Activated naive CD4-positive, alpha-beta T cell treated with anti-CD3 and anti-CD28 coated beads, Interleukin-2, amount 50 U/mL, for 24 hours (primary cell): ENCODE data around the gene OR52E5.

Experiments used
- H3K27ac Mint-ChIP-seq: one replicate; pipeline ENCODE4 v1.8.0; 2021; ENCODE audit warnings: mild to moderate bottlenecking, mixed read lengths
- H3K27me3 Mint-ChIP-seq: one replicate; pipeline ENCODE4 v1.8.0; 2021; ENCODE audit warnings: mixed read lengths
- H3K36me3 Mint-ChIP-seq: one replicate; pipeline ENCODE4 v1.8.0; 2021; ENCODE audit warnings: mixed read lengths
- H3K4me1 Mint-ChIP-seq: one replicate; pipeline ENCODE4 v1.8.0; 2021; ENCODE audit warnings: mixed read lengths
- H3K4me3 Mint-ChIP-seq: one replicate; pipeline ENCODE4 v1.8.0; 2021; ENCODE audit warnings: mild to moderate bottlenecking, mixed read lengths
- H3K9me3 Mint-ChIP-seq: one replicate; pipeline ENCODE4 v1.8.0; 2021; ENCODE audit warnings: mixed read lengths

Gene OR52E5

GRCh38 chr11:5928271-5928670 is 35.3 kb downstream of the OR52E5 start:
- Mint-ChIP-seq H3K4me1 (no peaks in the 10 kb centered on the region), H3K9me3 (peaks cover 9% of the 10 kb centered on the region), H3K36me3 (peaks cover 1% of the 10 kb centered on the region), H3K27ac (no peak overlapping the region), H3K27me3 (peaks cover 2% of the 10 kb centered on the region), H3K4me3 (no peak overlapping the region)

GRCh38 chr11:5928811-5929210 is 35.8 kb downstream of the OR52E5 start:
- Mint-ChIP-seq H3K4me1 (no peaks in the 10 kb centered on the region), H3K4me3 (no peak overlapping the region), H3K9me3 (peaks cover 9% of the 10 kb centered on the region), H3K36me3 (peaks cover 1% of the 10 kb centered on the region), H3K27me3 (peaks cover 2% of the 10 kb centered on the region), H3K27ac (no peak overlapping the region)

- H3K4me1 Mint-ChIP-seq = no peaks in the 10 kb centered on the region
- peaks cover 2% of the 10 kb centered on the region for H3K27me3 Mint-ChIP-seq
- peaks cover 3% of the 10 kb centered on the region for H3K9me3 Mint-ChIP-seq
- H3K36me3 Mint-ChIP-seq = peaks cover 1% of the 10 kb centered on the region
- no peak overlapping the region for H3K4me3 Mint-ChIP-seq
- H3K27ac Mint-ChIP-seq = no peak overlapping the region
These were observed 36.8 kb downstream of the OR52E5 start for GRCh38 chr11:5929571-5930368.

- peaks cover 1% of the 10 kb centered on the region for H3K36me3 Mint-ChIP-seq
- H3K9me3 Mint-ChIP-seq = no peaks in the 10 kb centered on the region
- H3K27ac Mint-ChIP-seq = no peak overlapping the region
- no peak overlapping the region for H3K4me3 Mint-ChIP-seq
- no peaks in the 10 kb centered on the region for H3K4me1 Mint-ChIP-seq
- peaks cover 2% of the 10 kb centered on the region for H3K27me3 Mint-ChIP-seq
These were observed 37.6 kb downstream of the OR52E5 start for GRCh38 chr11:5930614-5931013.

GRCh38 chr11:5931061-5931460 is 38.1 kb downstream of the OR52E5 start:
- no peaks in the 10 kb centered on the region for H3K4me1 Mint-ChIP-seq
- no peak overlapping the region for H3K27ac Mint-ChIP-seq
- H3K4me3 Mint-ChIP-seq = no peak overlapping the region
- no peaks in the 10 kb centered on the region for H3K9me3 Mint-ChIP-seq
- H3K27me3 Mint-ChIP-seq = peaks cover 2% of the 10 kb centered on the region
- peaks cover 1% of the 10 kb centered on the region for H3K36me3 Mint-ChIP-seq

GRCh38 chr11:5932671-5933070 is 39.7 kb downstream of the OR52E5 start:
- H3K27ac Mint-ChIP-seq = no peak overlapping the region

GRCh38 chr11:5933116-5933515 is 40.1 kb downstream of the OR52E5 start:
- Mint-ChIP-seq H3K36me3 (peaks cover 1% of the 10 kb centered on the region), H3K4me3 (no peak overlapping the region), H3K4me1 (no peaks in the 10 kb centered on the region), H3K27me3 (peaks cover 2% of the 10 kb centered on the region), H3K27ac (no peak overlapping the region), H3K9me3 (no peaks in the 10 kb centered on the region)

More at GRCh38 chr11:5932671-5933070, 39.7 kb downstream of the OR52E5 start:
- peaks cover 1% of the 10 kb centered on the region for H3K36me3 Mint-ChIP-seq
- no peak overlapping the region for H3K4me3 Mint-ChIP-seq
- H3K4me1 Mint-ChIP-seq = no peaks in the 10 kb centered on the region
- no peaks in the 10 kb centered on the region for H3K9me3 Mint-ChIP-seq
- H3K27me3 Mint-ChIP-seq = peaks cover 2% of the 10 kb centered on the region

GRCh38 chr11:5937868-5938602 is 45.0 kb downstream of the OR52E5 start:
- H3K36me3 Mint-ChIP-seq = no peaks in the 10 kb centered on the region
- H3K27me3 Mint-ChIP-seq = peaks cover 3% of the 10 kb centered on the region
- no peak overlapping the region for H3K4me3 Mint-ChIP-seq
- no peak overlapping the region for H3K27ac Mint-ChIP-seq
- no peaks in the 10 kb centered on the region for H3K4me1 Mint-ChIP-seq
- H3K9me3 Mint-ChIP-seq = no peaks in the 10 kb centered on the region

- Mint-ChIP-seq H3K36me3 (no peaks in the 10 kb centered on the region), H3K27me3 (peaks cover 4% of the 10 kb centered on the region), H3K4me3 (no peak overlapping the region), H3K27ac (no peak overlapping the region), H3K9me3 (no peaks in the 10 kb centered on the region), H3K4me1 (no peaks in the 10 kb centered on the region)
These were observed 45.6 kb downstream of the OR52E5 start for GRCh38 chr11:5938603-5938965.

- no peak overlapping the region for H3K27ac Mint-ChIP-seq
- H3K27me3 Mint-ChIP-seq = peaks cover 6% of the 10 kb centered on the region
- H3K4me3 Mint-ChIP-seq = no peak overlapping the region
- H3K9me3 Mint-ChIP-seq = no peaks in the 10 kb centered on the region
- no peaks in the 10 kb centered on the region for H3K36me3 Mint-ChIP-seq
- no peaks in the 10 kb centered on the region for H3K4me1 Mint-ChIP-seq
These were observed 47.7 kb downstream of the OR52E5 start for GRCh38 chr11:5940748-5941147.

GRCh38 chr11:5941951-5942350 is 48.9 kb downstream of the OR52E5 start, which contains the start of gene OR56A3:
OR56A3 (plus strand) TSS chr11:5942251; CDS start chr11:5947347, 5,096 bp downstream.
- H3K9me3 Mint-ChIP-seq = no peaks in the 10 kb centered on the region
- no peak within 1 kb of the TSS for H3K4me3 Mint-ChIP-seq
- H3K4me1 Mint-ChIP-seq = no peaks in the 10 kb centered on the region
- peaks cover 6% of the 10 kb centered on the region for H3K27me3 Mint-ChIP-seq
- no peak within 1 kb of the TSS for H3K27ac Mint-ChIP-seq
- no peaks in the 10 kb centered on the region for H3K36me3 Mint-ChIP-seq
